Measurements from ENCODE around the gene APOLD1.

GRCh38 chr12:12804432-12804886 is 19.0 kb downstream of the APOLD1 start:
- TF ChIP-seq CTCF (IDR thresholded peaks at IDR 0.05; ENCODE audit: control extremely low read depth in 1 of 3, insufficient read depth in 1 of 3, low read depth in 1 of 3, low read length in 3 of 3) (no peak), POLR2A (IDR thresholded peaks at IDR 0.05; ENCODE audit: control extremely low read depth in 1 of 2, low read depth in 2 of 2, low read length in 2 of 2) (no peak), TCF12 (IDR thresholded peaks at IDR 0.05; ENCODE audit: low read depth, low read length) (no peak), CTBP2 (IDR thresholded peaks at IDR 0.05; ENCODE audit: borderline replicate concordance, insufficient read depth, insufficient read length, low read length) (no peak), GABPA (IDR thresholded peaks at IDR 0.05; ENCODE audit: borderline replicate concordance, insufficient read depth, low read length) (no peak), BRCA1 (IDR thresholded peaks at IDR 0.05; ENCODE audit: low read depth, low read length) (no peak), CEBPB (IDR thresholded peaks at IDR 0.05; ENCODE audit: low read depth, low read length) (no peak), TAF7 (optimal IDR thresholded peaks at IDR 0.05; ENCODE audit: borderline replicate concordance, low read depth, low read length) (no peak), CREB1 (IDR thresholded peaks at IDR 0.05) (no peak), POLR2AphosphoS5 (IDR thresholded peaks at IDR 0.05; ENCODE audit: low read depth, low read length) (no peak), RAD21 (IDR thresholded peaks at IDR 0.05 in 1 of 2, conservative IDR thresholded peaks at IDR 0.05 in 1 of 2; ENCODE audit: low read depth in 2 of 2, low read length in 2 of 2) (no peak), NANOG (IDR thresholded peaks at IDR 0.05; ENCODE audit: insufficient read depth, low read depth, low read length, poor library complexity, severe bottlenecking) (no peak)
- TF ChIP-seq, protein P1, sequence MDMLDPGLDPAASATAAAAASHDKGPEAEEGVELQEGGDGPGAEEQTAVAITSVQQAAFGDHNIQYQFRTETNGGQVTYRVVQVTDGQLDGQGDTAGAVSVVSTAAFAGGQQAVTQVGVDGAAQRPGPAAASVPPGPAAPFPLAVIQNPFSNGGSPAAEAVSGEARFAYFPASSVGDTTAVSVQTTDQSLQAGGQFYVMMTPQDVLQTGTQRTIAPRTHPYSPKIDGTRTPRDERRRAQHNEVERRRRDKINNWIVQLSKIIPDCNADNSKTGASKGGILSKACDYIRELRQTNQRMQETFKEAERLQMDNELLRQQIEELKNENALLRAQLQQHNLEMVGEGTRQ (IDR thresholded peaks at IDR 0.05; ENCODE audit: low read length) = no peak

Data from H1 (cell line).